Activated naive CD4-positive, alpha-beta T cell treated with anti-CD3 and anti-CD28 coated beads for 36 hours (primary cell): ENCODE results near the gene CNTN3. TPM values are rescaled to one million over a fixed set of nuclear protein-coding genes. Genes with fewer than 3 reads are reported as not detected.

Experiments used
- CTCF ChIA-PET: fragments of 350-600 bp; sonication (Branson Sonifier 250); formaldehyde crosslinking; loops from one replicate; lab custom pipeline; 2021; ENCODE audit warnings: antibody characterized with exemption; lab: Charles Lee
- DNase-seq: peaks from one replicate; pipeline ENCODE4 v3.0.0-alpha.2; 2020
- H3K27ac Mint-ChIP-seq: one replicate; pipeline ENCODE4 v1.8.0; 2021; ENCODE audit warnings: mild to moderate bottlenecking, mixed read lengths
- H3K27me3 Mint-ChIP-seq: one replicate; pipeline ENCODE4 v1.8.0; 2021; ENCODE audit warnings: low read depth, mixed read lengths
- H3K36me3 Mint-ChIP-seq: one replicate; pipeline ENCODE4 v1.8.0; 2021; ENCODE audit warnings: low read depth, mixed read lengths
- H3K4me1 Mint-ChIP-seq: one replicate; pipeline ENCODE4 v1.8.0; 2021; ENCODE audit warnings: low read depth, mixed read lengths
- H3K4me3 Mint-ChIP-seq: one replicate; pipeline ENCODE4 v1.8.0; 2021; ENCODE audit warnings: mild to moderate bottlenecking, moderate library complexity, mixed read lengths
- H3K9me3 Mint-ChIP-seq: one replicate; pipeline ENCODE4 v1.8.0; 2021; ENCODE audit warnings: mixed read lengths
- intact Hi-C: fragments of 100-400 bp; cut with micrococcal nuclease; formaldehyde crosslinking; loops from one replicate; pipeline ENCODE4 v1.15.1; 2023
- total RNA-seq, 2 experiments: library from RNA; stranded (reverse); gene quantifications; one replicate each; pipeline ENCODE4 v1.2.3, GENCODE V29; 2021

Gene CNTN3
- total RNA-seq, 2 experiments from 2014 or later = not detected

- intact Hi-C loops = no loop called here
- no peaks in the 10 kb centered on the region for H3K36me3 Mint-ChIP-seq
- CTCF ChIA-PET = no interaction called here
- H3K27me3 Mint-ChIP-seq = no peaks in the 10 kb centered on the region
- H3K4me3 Mint-ChIP-seq = no peak overlapping the region
- peaks cover 9% of the 10 kb centered on the region for H3K9me3 Mint-ChIP-seq
- H3K27ac Mint-ChIP-seq = no peak overlapping the region
- DNase-seq = no peak
- H3K4me1 Mint-ChIP-seq = no peaks in the 10 kb centered on the region
These were observed 11.2 kb downstream of the CNTN3 start for GRCh38 chr3:74603292-74603691.

GRCh38 chr3:74602471-74602870, 12.0 kb downstream of the CNTN3 start:
- no peaks in the 10 kb centered on the region for H3K36me3 Mint-ChIP-seq
- CTCF ChIA-PET = interaction anchor here (0.6 kb wide), 1 partner anchor 22 kb away, joined by 3 read pairs; no protein-coding TSS in a partner anchor
- no peaks in the 10 kb centered on the region for H3K27me3 Mint-ChIP-seq
- intact Hi-C loops = no loop called here
- no peaks in the 10 kb centered on the region for H3K4me1 Mint-ChIP-seq
- DNase-seq = no peak
- H3K4me3 Mint-ChIP-seq = no peak overlapping the region
- H3K9me3 Mint-ChIP-seq = peaks cover 9% of the 10 kb centered on the region
- no peak overlapping the region for H3K27ac Mint-ChIP-seq

GRCh38 chr3:74601793-74602192, 12.7 kb downstream of the CNTN3 start:
- no peaks in the 10 kb centered on the region for H3K27me3 Mint-ChIP-seq
- intact Hi-C loops = no loop called here
- DNase-seq = no peak
- no peak overlapping the region for H3K4me3 Mint-ChIP-seq
- no peaks in the 10 kb centered on the region for H3K4me1 Mint-ChIP-seq
- CTCF ChIA-PET = no interaction called here
- no peaks in the 10 kb centered on the region for H3K36me3 Mint-ChIP-seq
- H3K27ac Mint-ChIP-seq = no peak overlapping the region
- peaks cover 9% of the 10 kb centered on the region for H3K9me3 Mint-ChIP-seq

- intact Hi-C loops = no loop called here
- no peak for DNase-seq
- Mint-ChIP-seq H3K4me1 (no peaks in the 10 kb centered on the region), H3K9me3 (peaks cover 9% of the 10 kb centered on the region), H3K36me3 (no peaks in the 10 kb centered on the region), H3K27ac (no peak overlapping the region), H3K4me3 (no peak overlapping the region), H3K27me3 (no peaks in the 10 kb centered on the region)
- CTCF ChIA-PET = no interaction called here
These were observed 14.9 kb downstream of the CNTN3 start for GRCh38 chr3:74599564-74599963.

GRCh38 chr3:74593152-74593551, 21.3 kb downstream of the CNTN3 start:
- CTCF ChIA-PET = no interaction called here
- intact Hi-C loops = no loop called here
- Mint-ChIP-seq H3K9me3 (peaks cover 10% of the 10 kb centered on the region), H3K27ac (no peak overlapping the region), H3K4me1 (no peaks in the 10 kb centered on the region), H3K4me3 (no peak overlapping the region), H3K36me3 (no peaks in the 10 kb centered on the region), H3K27me3 (no peaks in the 10 kb centered on the region)
- no peak for DNase-seq

GRCh38 chr3:74592359-74592758, 22.1 kb downstream of the CNTN3 start:
- intact Hi-C loops = no loop called here
- Mint-ChIP-seq H3K27ac (no peak overlapping the region), H3K9me3 (peaks cover 10% of the 10 kb centered on the region), H3K27me3 (no peaks in the 10 kb centered on the region), H3K36me3 (no peaks in the 10 kb centered on the region), H3K4me3 (no peak overlapping the region), H3K4me1 (no peaks in the 10 kb centered on the region)
- DNase-seq = no peak
- CTCF ChIA-PET = no interaction called here

- CTCF ChIA-PET = no interaction called here
- Mint-ChIP-seq H3K4me1 (no peaks in the 10 kb centered on the region), H3K36me3 (no peaks in the 10 kb centered on the region), H3K27me3 (no peaks in the 10 kb centered on the region), H3K9me3 (peaks cover 10% of the 10 kb centered on the region), H3K4me3 (no peak overlapping the region), H3K27ac (no peak overlapping the region)
- no peak for DNase-seq
- intact Hi-C loops = no loop called here
These were observed 22.5 kb downstream of the CNTN3 start for GRCh38 chr3:74591946-74592345.

GRCh38 chr3:74591342-74591741, 23.1 kb downstream of the CNTN3 start:
- no peak overlapping the region for H3K27ac Mint-ChIP-seq
- no peaks in the 10 kb centered on the region for H3K4me1 Mint-ChIP-seq
- CTCF ChIA-PET = no interaction called here
- H3K36me3 Mint-ChIP-seq = no peaks in the 10 kb centered on the region
- H3K27me3 Mint-ChIP-seq = no peaks in the 10 kb centered on the region
- no peak for DNase-seq
- intact Hi-C loops = no loop called here
- peaks cover 10% of the 10 kb centered on the region for H3K9me3 Mint-ChIP-seq
- no peak overlapping the region for H3K4me3 Mint-ChIP-seq

- no peaks in the 10 kb centered on the region for H3K27me3 Mint-ChIP-seq
These were observed 23.7 kb downstream of the CNTN3 start for GRCh38 chr3:74590620-74591262.

GRCh38 chr3:74584782-74585181, 29.7 kb downstream of the CNTN3 start:
- Mint-ChIP-seq H3K36me3 (no peaks in the 10 kb centered on the region), H3K27me3 (no peaks in the 10 kb centered on the region), H3K4me1 (no peaks in the 10 kb centered on the region), H3K9me3 (peaks cover 10% of the 10 kb centered on the region), H3K4me3 (no peak overlapping the region), H3K27ac (no peak overlapping the region)
- intact Hi-C loops = no loop called here
- CTCF ChIA-PET = no interaction called here
- no peak for DNase-seq

More at GRCh38 chr3:74590620-74591262, 23.7 kb downstream of the CNTN3 start:
- H3K9me3 Mint-ChIP-seq = peaks cover 10% of the 10 kb centered on the region
- no peak overlapping the region for H3K4me3 Mint-ChIP-seq
- H3K36me3 Mint-ChIP-seq = no peaks in the 10 kb centered on the region
- H3K27ac Mint-ChIP-seq = no peak overlapping the region
- CTCF ChIA-PET = no interaction called here
- no peaks in the 10 kb centered on the region for H3K4me1 Mint-ChIP-seq
- DNase-seq = no peak
- intact Hi-C loops = no loop called here

- intact Hi-C loops = no loop called here
- H3K36me3 Mint-ChIP-seq = no peaks in the 10 kb centered on the region
- DNase-seq = no peak
- no peaks in the 10 kb centered on the region for H3K27me3 Mint-ChIP-seq
- no peaks in the 10 kb centered on the region for H3K4me1 Mint-ChIP-seq
- no peak overlapping the region for H3K27ac Mint-ChIP-seq
- H3K4me3 Mint-ChIP-seq = no peak overlapping the region
- peaks cover 7% of the 10 kb centered on the region for H3K9me3 Mint-ChIP-seq
- CTCF ChIA-PET = no interaction called here
These were observed 31.5 kb downstream of the CNTN3 start for GRCh38 chr3:74582982-74583381.

- DNase-seq = no peak
- CTCF ChIA-PET = no interaction called here
- H3K36me3 Mint-ChIP-seq = no peaks in the 10 kb centered on the region
- no peak overlapping the region for H3K27ac Mint-ChIP-seq
- no peak overlapping the region for H3K4me3 Mint-ChIP-seq
- no peaks in the 10 kb centered on the region for H3K4me1 Mint-ChIP-seq
- no peaks in the 10 kb centered on the region for H3K27me3 Mint-ChIP-seq
- H3K9me3 Mint-ChIP-seq = peaks cover 8% of the 10 kb centered on the region
- intact Hi-C loops = no loop called here
These were observed 38.6 kb downstream of the CNTN3 start for GRCh38 chr3:74575857-74576256.

- Mint-ChIP-seq H3K4me1 (no peaks in the 10 kb centered on the region), H3K27ac (no peak overlapping the region), H3K27me3 (no peaks in the 10 kb centered on the region), H3K9me3 (peaks cover 10% of the 10 kb centered on the region), H3K4me3 (no peak overlapping the region), H3K36me3 (no peaks in the 10 kb centered on the region)
- intact Hi-C loops = no loop called here
- no peak for DNase-seq
- CTCF ChIA-PET = no interaction called here
These were observed 43.3 kb downstream of the CNTN3 start for GRCh38 chr3:74571118-74571517.
